GM12878 (cell line): Measurements from ENCODE around the gene MGA. TPM values are rescaled to one million over a fixed set of nuclear protein-coding genes. Genes with fewer than 3 reads are reported as not detected.

Source experiments
- BCL11A ChIP-seq: IDR thresholded peaks from 2 replicates; pipeline ENCODE4 v1.6.1; 2011; ENCODE audit warnings: low read depth, low read length
- BRCA1 ChIP-seq: IDR thresholded peaks from 2 replicates; pipeline ENCODE4 v1.6.1; 2011; ENCODE audit warnings: low read depth, low read length, improper control_type of control experiment
- CBX3 ChIP-seq: fragments of 200-600 bp; sonication (generic); IDR thresholded peaks from 2 replicates; pipeline ENCODE4 v1.6.1; 2016; ENCODE audit warnings: low read depth, borderline replicate concordance
- ESRRA ChIP-seq: IDR thresholded peaks from 2 replicates; pipeline ENCODE4 v1.6.1; 2012; ENCODE audit warnings: mild to moderate bottlenecking, low read length, improper control_type of control experiment
- FOS ChIP-seq: IDR thresholded peaks from 3 replicates; pipeline ENCODE4 v1.6.1; 2011; ENCODE audit warnings: borderline replicate concordance; ENCODE audit not compliant: insufficient read length; ENCODE audit errors: extremely low read depth
- HDAC2 ChIP-seq: fragments of 200-600 bp; sonication (generic); IDR thresholded peaks from 2 replicates; pipeline ENCODE4 v1.6.1; 2017
- KAT2A ChIP-seq: conservative IDR thresholded peaks from 2 replicates; pipeline ENCODE4 v1.6.1; 2011; ENCODE audit warnings: low read depth, low read length; ENCODE audit not compliant: control insufficient read depth
- NFYA ChIP-seq: IDR thresholded peaks from 2 replicates; pipeline ENCODE4 v1.6.1; 2011; ENCODE audit warnings: low read depth, mild to moderate bottlenecking, low read length, improper control_type of control experiment, borderline replicate concordance
- NFYB ChIP-seq: IDR thresholded peaks from 2 replicates; pipeline ENCODE4 v1.6.1; 2011; ENCODE audit warnings: low read depth, mild to moderate bottlenecking, low read length, improper control_type of control experiment, moderate library complexity; ENCODE audit not compliant: insufficient read depth
- POLR2A ChIP-seq: IDR thresholded peaks from 2 replicates; pipeline ENCODE4 v1.6.1; 2011; ENCODE audit warnings: low read depth, mild to moderate bottlenecking, low read length
- POLR2AphosphoS2 ChIP-seq: IDR thresholded peaks from 2 replicates; pipeline ENCODE4 v1.6.1; 2011; ENCODE audit warnings: low read depth, mild to moderate bottlenecking, low read length, improper control_type of control experiment, moderate library complexity
- SIX5 ChIP-seq: IDR thresholded peaks from 2 replicates; pipeline ENCODE4 v1.6.1; 2011; ENCODE audit warnings: mild to moderate bottlenecking, low read depth, low read length, moderate library complexity; ENCODE audit not compliant: severe bottlenecking
- SMC3 ChIP-seq: IDR thresholded peaks from 2 replicates; pipeline ENCODE4 v1.6.1; 2011; ENCODE audit warnings: low read length, improper control_type of control experiment, borderline replicate concordance
- SRF ChIP-seq, 2 experiments: IDR thresholded peaks; 2 replicates each; pipeline ENCODE4 v1.6.1; 2011; ENCODE audit warnings: low read depth in 2 of 2, low read length in 2 of 2, mild to moderate bottlenecking in 1 of 2, moderate library complexity in 1 of 2
- STAT3 ChIP-seq: IDR thresholded peaks from 2 replicates; pipeline ENCODE4 v1.6.1; 2011; ENCODE audit warnings: low read depth, low read length, improper control_type of control experiment
- SUZ12 ChIP-seq: fragments of 200-600 bp; sonication (generic); IDR thresholded peaks from one replicate; pipeline ENCODE4 v1.6.1; 2018; ENCODE audit warnings: antibody characterized with exemption, mild to moderate bottlenecking; ENCODE audit not compliant: unreplicated experiment
- polyA plus RNA-seq, 11 experiments: library from polyadenylated mRNA; depleted of rRNA in 4 of 11; unstranded in 6 of 11; stranded (reverse) in 5 of 11; fragments of >200 nt; fragmentation: Nextera tagmentation in 4 of 11; fragmentation: Illumina TruSeq in 1 of 11; extraction: Ambion mirVana in 4 of 11; extraction: Trizol in 1 of 11; gene quantifications; 1 replicate in 1 of 11; 2 replicates in 10 of 11; pipeline versions ENCODE4 v1.2.1 to v1.2.3, GENCODE V29; 2011 to 2016; ENCODE audit warnings: inconsistent platforms in 2 of 11, missing spikeins in 2 of 11, low read depth in 1 of 11
- total RNA-seq, 4 experiments: library from RNA; depleted of rRNA in 3 of 4; stranded (reverse); fragments of >200 nt in 3 of 4; fragmentation: Illumina TruSeq in 1 of 4; extraction: Trizol in 1 of 4; gene quantifications; 2 replicates each; pipeline versions ENCODE4 v1.2.1 to v1.2.3, GENCODE V29; 2013 to 2021
- TF ChIP-seq, protein P1 (sequence below): fragments of 450-650 bp; IDR thresholded peaks from 2 replicates; pipeline ENCODE4 v1.6.1; 2017; ENCODE audit warnings: borderline replicate concordance
- TF ChIP-seq, protein P2 (sequence below): fragments of 450-650 bp; IDR thresholded peaks from 2 replicates; pipeline ENCODE4 v1.6.1; 2014; ENCODE audit warnings: mild to moderate bottlenecking
- TF ChIP-seq, protein P3 (sequence below): fragments of 450-650 bp; IDR thresholded peaks from 2 replicates; pipeline ENCODE4 v1.6.1; 2017; ENCODE audit warnings: mild to moderate bottlenecking, moderate library complexity
- TF ChIP-seq, protein P4 (sequence below): fragments of 450-650 bp; IDR thresholded peaks from 2 replicates; pipeline ENCODE4 v1.6.1; 2017; ENCODE audit warnings: mild to moderate bottlenecking, moderate library complexity

The MGA gene
- total and polyA plus RNA-seq, 10 of the 15 experiments (the other 5 are each of a cell fraction or from before 2014, with no cell fraction given): 2.6 to 29.6 (median 17.0) TPM

DNA sequence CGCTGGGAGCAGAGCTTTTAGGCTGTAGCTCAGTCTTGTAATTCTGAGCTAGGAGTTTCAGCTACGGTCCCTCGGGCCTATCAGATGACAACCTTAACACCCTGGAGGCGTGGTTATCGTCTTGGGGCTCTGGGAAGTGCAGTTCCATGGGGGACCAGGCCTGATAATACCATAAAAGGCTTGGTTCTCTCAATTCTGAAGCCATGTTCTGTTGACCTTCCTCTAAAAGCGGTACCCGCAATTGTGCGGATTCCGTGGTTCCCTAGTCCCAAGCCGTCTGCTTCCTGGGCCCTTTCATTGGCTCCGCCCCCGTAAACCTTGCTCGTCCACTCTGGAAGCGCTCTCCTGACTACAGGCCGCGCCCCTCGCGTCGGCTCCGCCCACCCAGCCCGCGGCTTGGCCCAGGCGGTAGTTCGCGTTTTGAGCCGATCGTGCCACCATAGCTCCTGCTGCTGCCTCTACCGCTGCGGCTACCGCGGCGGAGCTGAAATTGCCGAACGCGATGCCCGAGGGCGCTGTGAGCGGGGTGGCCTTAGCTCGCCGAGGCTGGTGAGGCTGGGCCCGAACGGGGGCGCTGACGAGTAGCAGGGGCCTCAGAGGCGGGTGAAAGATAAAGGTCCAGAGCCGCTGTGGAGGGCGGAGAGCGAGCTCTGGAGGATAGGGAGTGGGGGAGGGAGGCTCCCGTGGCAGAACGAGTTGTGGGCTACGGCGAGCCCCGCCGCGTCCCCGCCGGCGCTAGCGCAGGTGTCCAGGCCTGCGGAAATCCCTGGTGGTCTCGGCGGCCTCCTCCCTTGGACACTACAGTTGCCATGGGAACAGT, 114.1 kb downstream of the MGA start, which contains the start of gene MAPKBP1 (continued):
- TF ChIP-seq SRF (IDR thresholded peaks at IDR 0.05; ENCODE audit: low read depth in 2 of 2, low read length in 2 of 2) (peak; percentile 72 to 95), FOS (no peak), NFYB (peak; percentile 79), ESRRA (no peak), NFYA (no peak), BCL11A (no peak), SMC3 (peak; percentile 64), POLR2A (peak; percentile 87), SUZ12 (no peak), STAT3 (no peak), BRCA1 (no peak), POLR2AphosphoS2 (peak; percentile 92), KAT2A (no peak), CBX3 (no peak), HDAC2 (no peak), SIX5 (peak; percentile 22)
- TF ChIP-seq, protein P1, sequence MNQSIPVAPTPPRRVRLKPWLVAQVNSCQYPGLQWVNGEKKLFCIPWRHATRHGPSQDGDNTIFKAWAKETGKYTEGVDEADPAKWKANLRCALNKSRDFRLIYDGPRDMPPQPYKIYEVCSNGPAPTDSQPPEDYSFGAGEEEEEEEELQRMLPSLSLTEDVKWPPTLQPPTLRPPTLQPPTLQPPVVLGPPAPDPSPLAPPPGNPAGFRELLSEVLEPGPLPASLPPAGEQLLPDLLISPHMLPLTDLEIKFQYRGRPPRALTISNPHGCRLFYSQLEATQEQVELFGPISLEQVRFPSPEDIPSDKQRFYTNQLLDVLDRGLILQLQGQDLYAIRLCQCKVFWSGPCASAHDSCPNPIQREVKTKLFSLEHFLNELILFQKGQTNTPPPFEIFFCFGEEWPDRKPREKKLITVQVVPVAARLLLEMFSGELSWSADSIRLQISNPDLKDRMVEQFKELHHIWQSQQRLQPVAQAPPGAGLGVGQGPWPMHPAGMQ: no peak
- TF ChIP-seq, protein P2, sequence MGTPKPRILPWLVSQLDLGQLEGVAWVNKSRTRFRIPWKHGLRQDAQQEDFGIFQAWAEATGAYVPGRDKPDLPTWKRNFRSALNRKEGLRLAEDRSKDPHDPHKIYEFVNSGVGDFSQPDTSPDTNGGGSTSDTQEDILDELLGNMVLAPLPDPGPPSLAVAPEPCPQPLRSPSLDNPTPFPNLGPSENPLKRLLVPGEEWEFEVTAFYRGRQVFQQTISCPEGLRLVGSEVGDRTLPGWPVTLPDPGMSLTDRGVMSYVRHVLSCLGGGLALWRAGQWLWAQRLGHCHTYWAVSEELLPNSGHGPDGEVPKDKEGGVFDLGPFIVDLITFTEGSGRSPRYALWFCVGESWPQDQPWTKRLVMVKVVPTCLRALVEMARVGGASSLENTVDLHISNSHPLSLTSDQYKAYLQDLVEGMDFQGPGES: no peak; the same call in 1 of the 2 replicates
- TF ChIP-seq, protein P3, sequence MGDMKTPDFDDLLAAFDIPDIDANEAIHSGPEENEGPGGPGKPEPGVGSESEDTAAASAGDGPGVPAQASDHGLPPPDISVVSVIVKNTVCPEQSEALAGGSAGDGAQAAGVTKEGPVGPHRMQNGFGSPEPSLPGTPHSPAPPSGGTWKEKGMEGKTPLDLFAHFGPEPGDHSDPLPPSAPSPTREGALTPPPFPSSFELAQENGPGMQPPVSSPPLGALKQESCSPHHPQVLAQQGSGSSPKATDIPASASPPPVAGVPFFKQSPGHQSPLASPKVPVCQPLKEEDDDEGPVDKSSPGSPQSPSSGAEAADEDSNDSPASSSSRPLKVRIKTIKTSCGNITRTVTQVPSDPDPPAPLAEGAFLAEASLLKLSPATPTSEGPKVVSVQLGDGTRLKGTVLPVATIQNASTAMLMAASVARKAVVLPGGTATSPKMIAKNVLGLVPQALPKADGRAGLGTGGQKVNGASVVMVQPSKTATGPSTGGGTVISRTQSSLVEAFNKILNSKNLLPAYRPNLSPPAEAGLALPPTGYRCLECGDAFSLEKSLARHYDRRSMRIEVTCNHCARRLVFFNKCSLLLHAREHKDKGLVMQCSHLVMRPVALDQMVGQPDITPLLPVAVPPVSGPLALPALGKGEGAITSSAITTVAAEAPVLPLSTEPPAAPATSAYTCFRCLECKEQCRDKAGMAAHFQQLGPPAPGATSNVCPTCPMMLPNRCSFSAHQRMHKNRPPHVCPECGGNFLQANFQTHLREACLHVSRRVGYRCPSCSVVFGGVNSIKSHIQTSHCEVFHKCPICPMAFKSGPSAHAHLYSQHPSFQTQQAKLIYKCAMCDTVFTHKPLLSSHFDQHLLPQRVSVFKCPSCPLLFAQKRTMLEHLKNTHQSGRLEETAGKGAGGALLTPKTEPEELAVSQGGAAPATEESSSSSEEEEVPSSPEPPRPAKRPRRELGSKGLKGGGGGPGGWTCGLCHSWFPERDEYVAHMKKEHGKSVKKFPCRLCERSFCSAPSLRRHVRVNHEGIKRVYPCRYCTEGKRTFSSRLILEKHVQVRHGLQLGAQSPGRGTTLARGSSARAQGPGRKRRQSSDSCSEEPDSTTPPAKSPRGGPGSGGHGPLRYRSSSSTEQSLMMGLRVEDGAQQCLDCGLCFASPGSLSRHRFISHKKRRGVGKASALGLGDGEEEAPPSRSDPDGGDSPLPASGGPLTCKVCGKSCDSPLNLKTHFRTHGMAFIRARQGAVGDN: peak; percentile 91
- TF ChIP-seq, protein P4, sequence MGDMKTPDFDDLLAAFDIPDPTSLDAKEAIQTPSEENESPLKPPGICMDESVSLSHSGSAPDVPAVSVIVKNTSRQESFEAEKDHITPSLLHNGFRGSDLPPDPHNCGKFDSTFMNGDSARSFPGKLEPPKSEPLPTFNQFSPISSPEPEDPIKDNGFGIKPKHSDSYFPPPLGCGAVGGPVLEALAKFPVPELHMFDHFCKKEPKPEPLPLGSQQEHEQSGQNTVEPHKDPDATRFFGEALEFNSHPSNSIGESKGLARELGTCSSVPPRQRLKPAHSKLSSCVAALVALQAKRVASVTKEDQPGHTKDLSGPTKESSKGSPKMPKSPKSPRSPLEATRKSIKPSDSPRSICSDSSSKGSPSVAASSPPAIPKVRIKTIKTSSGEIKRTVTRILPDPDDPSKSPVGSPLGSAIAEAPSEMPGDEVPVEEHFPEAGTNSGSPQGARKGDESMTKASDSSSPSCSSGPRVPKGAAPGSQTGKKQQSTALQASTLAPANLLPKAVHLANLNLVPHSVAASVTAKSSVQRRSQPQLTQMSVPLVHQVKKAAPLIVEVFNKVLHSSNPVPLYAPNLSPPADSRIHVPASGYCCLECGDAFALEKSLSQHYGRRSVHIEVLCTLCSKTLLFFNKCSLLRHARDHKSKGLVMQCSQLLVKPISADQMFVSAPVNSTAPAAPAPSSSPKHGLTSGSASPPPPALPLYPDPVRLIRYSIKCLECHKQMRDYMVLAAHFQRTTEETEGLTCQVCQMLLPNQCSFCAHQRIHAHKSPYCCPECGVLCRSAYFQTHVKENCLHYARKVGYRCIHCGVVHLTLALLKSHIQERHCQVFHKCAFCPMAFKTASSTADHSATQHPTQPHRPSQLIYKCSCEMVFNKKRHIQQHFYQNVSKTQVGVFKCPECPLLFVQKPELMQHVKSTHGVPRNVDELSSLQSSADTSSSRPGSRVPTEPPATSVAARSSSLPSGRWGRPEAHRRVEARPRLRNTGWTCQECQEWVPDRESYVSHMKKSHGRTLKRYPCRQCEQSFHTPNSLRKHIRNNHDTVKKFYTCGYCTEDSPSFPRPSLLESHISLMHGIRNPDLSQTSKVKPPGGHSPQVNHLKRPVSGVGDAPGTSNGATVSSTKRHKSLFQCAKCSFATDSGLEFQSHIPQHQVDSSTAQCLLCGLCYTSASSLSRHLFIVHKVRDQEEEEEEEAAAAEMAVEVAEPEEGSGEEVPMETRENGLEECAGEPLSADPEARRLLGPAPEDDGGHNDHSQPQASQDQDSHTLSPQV: no peak; the same call in 1 of the 2 replicates
